MM.1S (cell line): ENCODE data around the gene ACSS3.

Experiments used
- DNase-seq: peaks from one replicate; pipeline ENCODE4 v3.0.0-alpha.2; 2015
- H2AFZ ChIP-seq: fragments of 300-600 bp; sonication (generic); 2 replicates; pipeline ENCODE4 v1.6.0; 2016; ENCODE audit warnings: antibody characterized with exemption, low read length
- H3F3A ChIP-seq: fragments of 300-600 bp; sonication (generic); 2 replicates; pipeline ENCODE4 v1.6.1; 2016; ENCODE audit warnings: mild to moderate bottlenecking, antibody characterized with exemption, low read length, moderate library complexity, mixed read lengths; ENCODE audit not compliant: insufficient read depth
- H3K27ac ChIP-seq: fragments of 300-600 bp; sonication (generic); 2 replicates; pipeline ENCODE4 v1.5.1; 2016; ENCODE audit warnings: mild to moderate bottlenecking, low read length
- H3K27me3 ChIP-seq: fragments of 300-600 bp; sonication (generic); replicated peaks from 2 replicates; pipeline ENCODE4 v1.6.0; 2016; ENCODE audit warnings: low read length; ENCODE audit not compliant: insufficient read depth
- H3K36me3 ChIP-seq: fragments of 300-600 bp; sonication (generic); replicated peaks from 2 replicates; pipeline ENCODE4 v1.6.1; 2016; ENCODE audit warnings: mild to moderate bottlenecking, low read length, mixed read lengths; ENCODE audit not compliant: insufficient read depth
- H3K4me1 ChIP-seq: fragments of 300-600 bp; sonication (generic); 2 replicates; pipeline ENCODE4 v1.6.1; 2016; ENCODE audit warnings: low read length, mixed read lengths
- H3K4me2 ChIP-seq: fragments of 300-600 bp; sonication (generic); 2 replicates; pipeline ENCODE4 v1.6.0; 2016; ENCODE audit warnings: low read depth, low read length
- H3K4me3 ChIP-seq: fragments of 300-600 bp; sonication (generic); 2 replicates; pipeline ENCODE4 v1.5.1; 2016; ENCODE audit warnings: low read length, mixed read lengths
- H3K79me2 ChIP-seq: fragments of 300-600 bp; sonication (generic); 2 replicates; pipeline ENCODE4 v1.6.1; 2016; ENCODE audit warnings: mixed run types, low read length, mixed read lengths
- H3K9ac ChIP-seq: fragments of 300-600 bp; sonication (generic); 2 replicates; pipeline ENCODE4 v1.6.1; 2016; ENCODE audit warnings: low read length, mixed read lengths
- H3K9me2 ChIP-seq: fragments of 300-600 bp; sonication (generic); replicated peaks from 2 replicates; pipeline ENCODE4 v1.6.1; 2016; ENCODE audit warnings: mild to moderate bottlenecking, low read length, mixed read lengths; ENCODE audit not compliant: insufficient read depth
- H3K9me3 ChIP-seq: fragments of 300-600 bp; sonication (generic); replicated peaks from 2 replicates; pipeline ENCODE4 v1.6.1; 2016; ENCODE audit warnings: mild to moderate bottlenecking, low read length, mixed read lengths; ENCODE audit not compliant: insufficient read depth
- H4K20me1 ChIP-seq: fragments of 300-600 bp; sonication (generic); 2 replicates; pipeline ENCODE4 v1.6.1; 2016; ENCODE audit warnings: mild to moderate bottlenecking, low read length, moderate library complexity, mixed read lengths; ENCODE audit not compliant: insufficient read depth
- CTCF ChIP-seq: fragments of 300-600 bp; sonication (generic); IDR thresholded peaks from 2 replicates; pipeline ENCODE4 v1.5.1; 2016; ENCODE audit warnings: antibody characterized with exemption, low read length, mixed read lengths
- EZH2 ChIP-seq: fragments of 300-600 bp; sonication (generic); optimal IDR thresholded peaks from 2 replicates; pipeline ENCODE3; 2017; ENCODE audit warnings: low read depth, mild to moderate bottlenecking, antibody characterized with exemption, low read length, mixed read lengths
- EZH2phosphoT487 ChIP-seq: fragments of 300-600 bp; sonication (generic); IDR thresholded peaks from 2 replicates; pipeline ENCODE4 v1.6.1; 2018; ENCODE audit warnings: antibody characterized with exemption, low read length

The ACSS3 gene

GRCh38 chr12:81295251-81295650 lies 217.4 kb downstream of the ACSS3 start:
- Histone ChIP-seq H3K9ac (no peak overlapping the region), H3K79me2 (no peaks in the 10 kb centered on the region), H3K27ac (no peak overlapping the region), H3K9me2 (no peaks in the 10 kb centered on the region), H3K4me3 (no peak overlapping the region), H3F3A (no peaks in the 10 kb centered on the region), H3K27me3 (no peaks in the 10 kb centered on the region), H3K4me2 (no peak overlapping the region), H3K9me3 (no peaks in the 10 kb centered on the region), H4K20me1 (no peaks in the 10 kb centered on the region), H3K4me1 (no peaks in the 10 kb centered on the region), H2AFZ (no peak overlapping the region), H3K36me3 (no peaks in the 10 kb centered on the region)
- TF ChIP-seq EZH2, result no peak
- TF ChIP-seq CTCF, result no peak
- no peak for DNase-seq

GRCh38 chr12:81296556-81297305 lies 218.9 kb downstream of the ACSS3 start:
- Histone ChIP-seq H3K9me3 (no peaks in the 10 kb centered on the region), H3K79me2 (no peaks in the 10 kb centered on the region), H3F3A (no peaks in the 10 kb centered on the region), H3K36me3 (no peaks in the 10 kb centered on the region), H3K9me2 (no peaks in the 10 kb centered on the region), H3K4me3 (no peak overlapping the region), H3K27ac (no peak overlapping the region), H2AFZ (no peak overlapping the region), H4K20me1 (no peaks in the 10 kb centered on the region), H3K27me3 (no peaks in the 10 kb centered on the region), H3K9ac (no peak overlapping the region), H3K4me2 (no peak overlapping the region), H3K4me1 (no peaks in the 10 kb centered on the region)
- DNase-seq, result no peak
- TF ChIP-seq EZH2phosphoT487 (no peak), EZH2 (no peak), CTCF (no peak)

- no peaks in the 10 kb centered on the region for H3F3A ChIP-seq
- H3K9me3 ChIP-seq, result no peaks in the 10 kb centered on the region
- DNase-seq, result no peak
- H2AFZ ChIP-seq, result no peak overlapping the region
- no peaks in the 10 kb centered on the region for H3K9me2 ChIP-seq
- no peaks in the 10 kb centered on the region for H4K20me1 ChIP-seq
- H3K27me3 ChIP-seq, result no peaks in the 10 kb centered on the region
- H3K9ac ChIP-seq, result no peak overlapping the region
- no peaks in the 10 kb centered on the region for H3K4me1 ChIP-seq
- TF ChIP-seq CTCF (no peak), EZH2phosphoT487 (no peak), EZH2 (no peak)
- no peaks in the 10 kb centered on the region for H3K36me3 ChIP-seq
- no peak overlapping the region for H3K4me2 ChIP-seq
- no peak overlapping the region for H3K4me3 ChIP-seq
- H3K27ac ChIP-seq, result no peak overlapping the region
- H3K79me2 ChIP-seq, result no peaks in the 10 kb centered on the region
These were observed 219.7 kb downstream of the ACSS3 start for GRCh38 chr12:81297601-81298000.
